OCI-LY7 (cell line): ENCODE results near the gene RRAD. TPM values are rescaled to one million over a fixed set of nuclear protein-coding genes. Genes with fewer than 3 reads are reported as not detected.

Source experiments
- BruUV-seq: library from RNA; stranded (reverse); fragments of 400-500 nt; replicated peaks from 2 replicates; lab custom pipeline; 2021; lab: Mats Ljungman, UMichigan
- CTCF ChIA-PET: fragments of 300-600 bp; sonication (Branson Sonifier 250); formaldehyde crosslinking; loops from one replicate; lab custom pipeline; 2022; ENCODE audit warnings: antibody characterized with exemption; ENCODE audit not compliant: unreplicated experiment; lab: Charles Lee
- POLR2A ChIA-PET: fragments of 300-600 bp; sonication (Branson Sonifier 250); formaldehyde crosslinking; loops from one replicate; lab custom pipeline; 2022; ENCODE audit warnings: antibody characterized with exemption; lab: Charles Lee
- DNase-seq: peaks from one replicate; pipeline ENCODE4 v3.0.0-alpha.2; 2015; ENCODE audit warnings: low spot score
- H2AFZ ChIP-seq: fragments of 200-600 bp; sonication (generic), shearing (Covaris generic); 2 replicates; pipeline ENCODE4 v1.6.1; 2014; ENCODE audit warnings: mild to moderate bottlenecking, antibody characterized with exemption, low read length, moderate library complexity
- H3K27ac ChIP-seq: fragments of 200-600 bp; sonication (generic); 2 replicates; pipeline ENCODE4 v1.5.1; 2014; ENCODE audit warnings: mixed run types, low read depth, mild to moderate bottlenecking, moderate library complexity, low read length, inconsistent platforms; ENCODE audit not compliant: poor library complexity, severe bottlenecking
- H3K36me3 ChIP-seq: fragments of 200-600 bp; sonication (generic); 2 replicates; pipeline ENCODE4 v1.6.1; 2014; ENCODE audit warnings: mild to moderate bottlenecking, antibody characterized with exemption, low read length, moderate library complexity, mixed read lengths; ENCODE audit not compliant: insufficient read depth
- H3K4me1 ChIP-seq: fragments of 200-600 bp; sonication (generic); 2 replicates; pipeline ENCODE4 v1.5.1; 2014; ENCODE audit warnings: mild to moderate bottlenecking, low read length; ENCODE audit not compliant: insufficient read depth, poor library complexity, severe bottlenecking
- H3K4me2 ChIP-seq: fragments of 200-600 bp; sonication (generic); 2 replicates; pipeline ENCODE4 v1.6.1; 2014; ENCODE audit warnings: mild to moderate bottlenecking, low read length
- H3K4me3 ChIP-seq: fragments of 200-600 bp; sonication (generic); 2 replicates; pipeline ENCODE4 v1.5.1; 2014; ENCODE audit warnings: mild to moderate bottlenecking, low read depth, low read length; ENCODE audit not compliant: poor library complexity, severe bottlenecking
- H3K79me2 ChIP-seq: fragments of 200-600 bp; sonication (generic); 2 replicates; pipeline ENCODE4 v1.6.1; 2016; ENCODE audit warnings: low read depth, mild to moderate bottlenecking, low read length, moderate library complexity, mixed read lengths; ENCODE audit not compliant: insufficient read depth
- H3K9me2 ChIP-seq: fragments of 200-600 bp; sonication (generic); 2 replicates; pipeline ENCODE4 v1.6.1; 2016; ENCODE audit warnings: mild to moderate bottlenecking, low read length, mixed read lengths; ENCODE audit not compliant: insufficient read depth
- H3K9me3 ChIP-seq: fragments of 200-600 bp; sonication (generic); 2 replicates; pipeline ENCODE4 v1.6.1; 2014; ENCODE audit warnings: mild to moderate bottlenecking, mixed run types, low read length, mixed read lengths
- H4K20me1 ChIP-seq: fragments of 200-600 bp; sonication (generic); 2 replicates; pipeline ENCODE4 v1.6.1; 2014; ENCODE audit warnings: mild to moderate bottlenecking, antibody characterized with exemption, low read length, moderate library complexity, mixed read lengths; ENCODE audit not compliant: insufficient read depth
- EZH2phosphoT487 ChIP-seq: fragments of 200-600 bp; sonication (generic); IDR thresholded peaks from 2 replicates; pipeline ENCODE4 v1.6.1; 2018; ENCODE audit warnings: low read depth, borderline replicate concordance, mild to moderate bottlenecking, mixed run types, antibody characterized with exemption, low read length, moderate library complexity, mixed read lengths
- intact Hi-C: fragments of 100-400 bp; cut with micrococcal nuclease; formaldehyde crosslinking; loops from one replicate; pipeline ENCODE4 v1.10.0; 2022; ENCODE audit not compliant: unreplicated experiment
- total RNA-seq, 2 experiments: library from RNA; depleted of rRNA in 1 of 2; stranded (reverse); fragments of >200 nt in 1 of 2; shearing (Covaris generic) in 1 of 2; gene quantifications; 2 replicates each; pipeline ENCODE4 v1.2.3, GENCODE V29; 2014 to 2022
- TF ChIP-seq, protein P1 (sequence below): fragments of 200-600 bp; sonication (generic); conservative IDR thresholded peaks from 2 replicates; pipeline ENCODE4 v1.5.1; 2014; ENCODE audit warnings: mild to moderate bottlenecking, antibody characterized with exemption, low read length, moderate library complexity, mixed read lengths

The RRAD gene
- total RNA-seq, 2 experiments from 2014 or later: 0.09 TPM; not detected in 1

DNA sequence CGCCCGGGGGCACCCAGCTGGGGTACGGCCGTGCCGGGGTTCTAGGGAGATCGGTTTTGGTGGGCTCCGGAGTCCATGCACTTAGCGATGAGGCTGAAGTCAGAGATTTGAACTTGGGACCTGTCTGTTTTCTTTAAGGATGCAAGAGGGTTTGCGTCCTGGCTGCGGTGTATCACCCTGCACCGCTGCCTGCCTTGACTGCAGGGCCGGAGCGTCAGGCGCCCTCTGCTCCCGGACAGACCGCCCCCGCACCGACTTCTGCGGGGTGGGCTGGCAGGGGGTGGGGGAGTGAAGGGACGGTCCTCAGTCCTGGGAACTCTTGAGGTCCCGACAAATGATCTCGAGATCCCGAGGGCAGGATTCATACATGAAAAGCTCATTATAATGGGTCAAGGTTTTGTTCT, 44.3 kb downstream of the RRAD start:
- Histone ChIP-seq H3K9me3 (peaks cover 6% of the 10 kb centered on the region; the same call in 1 of the 2 replicates), H3K27ac (no peak overlapping the region), H3K36me3 (peaks cover 20% of the 10 kb centered on the region), H2AFZ (peak overlapping the region; percentile 93; the same call in 1 of the 2 replicates), H3K4me3 (peak overlapping the region; percentile 82), H3K4me1 (peaks cover 33% of the 10 kb centered on the region), H3K79me2 (peaks cover 9% of the 10 kb centered on the region; the same call in 1 of the 2 replicates), H3K9me2 (no peaks in the 10 kb centered on the region), H3K4me2 (peak overlapping the region; percentile 72), H4K20me1 (no peaks in the 10 kb centered on the region)
- intact Hi-C loops: no loop called here
- POLR2A ChIA-PET: interaction anchor here (0.6 to 2.0 kb wide), 5 partner anchors 12 to 695 kb away, joined by 3 to 6 read pairs (median 4); no protein-coding TSS in a partner anchor
- no peak for TF ChIP-seq EZH2phosphoT487
- TF ChIP-seq, protein P1, sequence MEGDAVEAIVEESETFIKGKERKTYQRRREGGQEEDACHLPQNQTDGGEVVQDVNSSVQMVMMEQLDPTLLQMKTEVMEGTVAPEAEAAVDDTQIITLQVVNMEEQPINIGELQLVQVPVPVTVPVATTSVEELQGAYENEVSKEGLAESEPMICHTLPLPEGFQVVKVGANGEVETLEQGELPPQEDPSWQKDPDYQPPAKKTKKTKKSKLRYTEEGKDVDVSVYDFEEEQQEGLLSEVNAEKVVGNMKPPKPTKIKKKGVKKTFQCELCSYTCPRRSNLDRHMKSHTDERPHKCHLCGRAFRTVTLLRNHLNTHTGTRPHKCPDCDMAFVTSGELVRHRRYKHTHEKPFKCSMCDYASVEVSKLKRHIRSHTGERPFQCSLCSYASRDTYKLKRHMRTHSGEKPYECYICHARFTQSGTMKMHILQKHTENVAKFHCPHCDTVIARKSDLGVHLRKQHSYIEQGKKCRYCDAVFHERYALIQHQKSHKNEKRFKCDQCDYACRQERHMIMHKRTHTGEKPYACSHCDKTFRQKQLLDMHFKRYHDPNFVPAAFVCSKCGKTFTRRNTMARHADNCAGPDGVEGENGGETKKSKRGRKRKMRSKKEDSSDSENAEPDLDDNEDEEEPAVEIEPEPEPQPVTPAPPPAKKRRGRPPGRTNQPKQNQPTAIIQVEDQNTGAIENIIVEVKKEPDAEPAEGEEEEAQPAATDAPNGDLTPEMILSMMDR: no peak
- DNase-seq: peak; percentile 33
- CTCF ChIA-PET: interaction anchor here (1.0 to 1.7 kb wide), 3 partner anchors 13 to 183 kb away, joined by 3 to 7 read pairs (median 4); partner anchors contain the start of gene NAE1
- no TSS peak for BruUV-seq

DNA sequence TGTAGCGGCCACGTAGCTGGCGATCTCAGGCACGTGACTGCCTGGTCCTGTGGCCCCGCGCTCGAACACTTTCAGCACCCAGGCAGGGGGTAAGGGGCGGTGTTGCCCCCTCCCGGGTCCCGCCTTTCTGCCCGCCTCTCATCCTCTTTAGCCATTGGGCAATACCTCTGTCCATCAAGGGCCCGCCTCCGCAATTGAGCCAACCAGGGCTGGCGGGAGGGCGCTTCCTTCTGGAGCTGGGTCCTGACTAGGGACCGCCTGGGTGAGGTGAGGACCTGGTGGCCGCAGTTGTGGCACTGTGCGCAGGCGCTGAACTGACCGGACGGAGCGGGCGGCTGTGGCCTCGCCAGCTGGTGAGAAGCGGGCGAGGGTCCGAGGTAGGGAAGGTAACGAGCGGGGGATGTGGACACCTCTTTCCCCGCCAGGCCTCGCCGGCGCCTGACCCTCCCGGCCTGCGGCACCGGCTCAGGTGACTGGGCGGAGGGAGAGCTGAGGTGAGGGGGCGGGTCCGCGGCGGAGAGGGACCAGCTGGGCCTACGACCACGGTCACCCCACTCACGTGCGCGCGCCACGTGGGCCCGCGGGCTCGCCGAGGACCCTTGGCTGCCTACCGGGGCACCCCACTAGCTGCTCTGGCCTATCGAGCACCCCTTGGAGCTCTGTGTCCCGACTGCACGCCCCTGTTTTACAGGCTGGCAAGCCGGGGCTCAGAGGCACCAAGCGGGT, 44.9 kb downstream of the RRAD start, which contains the start of gene PDP2:
PDP2 (plus strand) TSS at position 228 of the 726 bp plus-strand sequence. CDS start 3,770 bp downstream, outside the sequence.
- no peak for TF ChIP-seq EZH2phosphoT487
- TF ChIP-seq, protein P1: no peak
- Histone ChIP-seq H3K79me2 (peaks cover 9% of the 10 kb centered on the region; the same call in 1 of the 2 replicates), H4K20me1 (no peaks in the 10 kb centered on the region), H3K4me1 (peaks cover 39% of the 10 kb centered on the region), H3K36me3 (peaks cover 14% of the 10 kb centered on the region), H3K9me3 (peaks cover 6% of the 10 kb centered on the region; the same call in 1 of the 2 replicates), H3K4me3 (peak within 1 kb of the TSS; percentile 82), H3K27ac (no peak within 1 kb of the TSS), H3K9me2 (no peaks in the 10 kb centered on the region), H3K4me2 (peak within 1 kb of the TSS; percentile 72), H2AFZ (peak within 1 kb of the TSS; percentile 93)
- no TSS peak for BruUV-seq
- POLR2A ChIA-PET: interaction anchor here (0.6 to 2.0 kb wide), 6 partner anchors 12 to 696 kb away, joined by 3 to 6 read pairs (median 4); partner anchors contain the start of gene NAE1
- peak; percentile 96 for DNase-seq
- CTCF ChIA-PET: interaction anchor here (0.6 to 1.7 kb wide), 4 partner anchors 12 to 183 kb away, joined by 3 to 7 read pairs (median 6); partner anchors contain the start of gene NAE1
- intact Hi-C loops: no loop called here
